M059J (cell line): Measurements from ENCODE around the gene RHBDL1. TPM values are rescaled to one million over a fixed set of nuclear protein-coding genes. Genes with fewer than 3 reads are reported as not detected.

Source experiments
- DNase-seq: peaks from one replicate; pipeline ENCODE4 v3.0.0-alpha.2; 2012; ENCODE audit warnings: low read depth
- total RNA-seq: library from RNA; depleted of rRNA; stranded (reverse); fragments of >200 nt; shearing (Covaris generic); gene quantifications from 2 replicates; pipeline ENCODE4 v1.2.3, GENCODE V29; 2014

The RHBDL1 gene
- total RNA-seq, 1 experiment from 2014 or later, result 0.15 TPM

GRCh38 chr16:636206-637080 lies 39.0 kb upstream of the RHBDL1 start, which contains the start of gene METTL26:
Gene METTL26, minus strand, starts transcription at chr16:636305. Its CDS starts 15 bp downstream, at chr16:636290.
- peak; percentile 92 for DNase-seq

DNA sequence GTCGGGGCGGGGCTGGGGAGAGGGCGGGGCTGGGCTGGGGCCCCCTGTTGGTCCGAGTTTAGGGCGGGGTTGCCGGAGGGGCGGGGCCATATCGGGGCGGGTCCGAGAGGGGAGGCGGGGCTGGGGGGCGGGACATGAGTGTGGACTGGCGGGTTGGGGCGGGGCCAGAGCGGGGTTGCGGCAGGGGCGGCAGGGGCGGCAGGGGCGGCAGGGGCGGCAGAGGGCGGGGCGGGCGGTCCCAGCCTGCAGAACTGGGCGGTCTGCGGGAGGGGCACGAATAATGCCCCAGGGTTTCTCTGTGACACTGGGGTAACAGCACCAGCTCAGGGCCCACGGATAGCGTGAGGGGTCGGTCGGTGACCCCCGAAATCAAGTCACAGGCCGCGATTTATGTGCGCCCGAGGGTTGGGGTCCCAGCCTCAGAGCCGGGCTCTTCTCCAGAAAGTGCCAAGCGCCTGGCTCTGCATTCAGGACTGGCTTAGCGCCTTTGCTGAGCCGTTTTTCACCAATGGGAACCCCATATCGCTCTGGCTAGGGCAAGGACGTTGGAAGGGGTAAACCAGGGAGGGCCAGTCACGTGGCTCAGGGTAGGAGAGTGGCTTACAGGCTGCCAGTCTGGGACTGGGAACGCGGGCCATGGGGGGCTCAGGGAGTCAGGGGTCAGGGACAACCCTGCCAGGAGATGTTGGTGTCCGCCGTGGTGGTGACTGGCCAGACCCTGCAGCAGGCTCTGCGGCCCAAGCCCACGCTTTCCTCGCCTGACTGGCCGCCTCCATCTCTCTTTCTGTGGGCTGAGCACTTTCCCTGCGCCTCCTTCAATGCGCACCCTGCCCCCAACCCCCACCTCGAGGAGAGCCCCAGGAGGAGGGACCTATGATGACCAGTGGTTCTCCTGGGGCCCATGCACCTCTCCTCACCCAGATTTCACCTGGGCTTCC lies 38.1 kb upstream of the RHBDL1 start:
- DNase-seq, result peak; percentile 29

- DNase-seq, result no peak
Observed at GRCh38 chr16:638034-638543, 37.4 kb upstream of the RHBDL1 start.

DNA sequence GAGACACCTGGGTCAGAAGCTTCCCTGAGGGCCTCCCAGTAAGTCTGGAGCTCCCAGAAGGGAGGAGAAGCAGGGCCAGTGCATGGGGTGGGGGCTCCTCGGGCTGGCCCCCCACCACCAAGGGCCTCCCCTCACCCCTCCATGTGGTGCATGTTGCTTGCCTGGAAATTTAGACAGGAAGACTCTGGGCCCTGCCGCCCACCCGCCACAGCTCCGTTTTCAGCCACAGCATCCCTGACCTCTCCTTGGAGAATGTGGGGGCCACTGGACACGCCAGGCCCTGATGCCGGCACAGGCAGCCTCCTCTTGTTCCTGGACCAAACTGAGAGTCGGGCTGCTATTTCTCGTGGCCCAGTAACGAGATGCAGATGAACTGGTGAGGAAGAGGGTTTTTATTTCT lies 36.6 kb upstream of the RHBDL1 start:
- DNase-seq, result no peak

GRCh38 chr16:640614-641013 lies 34.9 kb upstream of the RHBDL1 start:
- DNase-seq, result no peak

- DNase-seq, result peak; percentile 70
Observed at GRCh38 chr16:641326-642188, 33.9 kb upstream of the RHBDL1 start, which contains the start of gene MCRIP2. Gene MCRIP2, plus strand, starts transcription at chr16:641828. Its CDS starts 164 bp downstream, at chr16:641992.

DNA sequence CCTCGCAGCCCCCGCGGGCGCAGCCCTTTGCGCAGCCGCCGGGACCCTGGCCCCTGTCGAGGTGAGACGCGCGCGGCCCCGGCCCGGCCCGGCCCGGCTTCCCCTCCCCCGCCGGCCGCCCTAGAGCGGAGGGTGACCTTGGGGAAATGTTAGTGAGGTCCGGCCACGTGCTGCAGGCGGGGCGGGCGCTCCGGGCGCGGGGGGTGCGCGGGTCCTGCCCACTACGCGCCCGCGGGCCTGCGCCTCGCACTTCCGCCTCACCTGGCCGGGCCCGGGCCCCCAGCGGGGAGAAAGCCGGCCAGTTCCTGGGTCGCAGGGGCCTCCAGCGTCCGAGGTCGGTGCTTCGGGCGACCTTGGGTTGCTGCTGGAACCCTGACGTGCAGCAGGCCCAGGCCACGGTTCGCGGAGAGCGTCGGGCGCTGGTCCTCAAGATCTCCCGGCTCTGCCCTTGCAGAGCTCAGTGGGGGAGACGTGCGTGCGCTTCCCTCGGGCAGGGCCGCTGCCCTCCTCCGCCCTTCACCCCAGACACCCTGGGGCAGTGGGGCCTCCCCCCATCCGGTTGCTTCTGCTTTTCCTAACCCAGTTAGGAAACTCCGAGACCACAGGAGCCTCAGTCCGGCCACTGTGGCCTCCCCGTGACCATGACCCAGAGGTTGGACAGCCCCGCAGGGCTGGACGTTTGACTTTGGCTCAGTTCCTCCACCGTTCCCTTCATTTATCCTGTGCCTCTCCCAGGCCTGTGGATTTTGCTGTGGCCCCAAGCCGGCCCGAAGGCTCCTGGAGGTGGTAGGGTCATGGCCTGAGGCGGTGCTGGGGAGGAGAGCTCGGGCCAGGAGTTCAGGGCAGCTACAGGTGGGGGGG lies 33.1 kb upstream of the RHBDL1 start:
- DNase-seq, result no peak

- DNase-seq, result no peak
Observed at GRCh38 chr16:643050-643368, 32.5 kb upstream of the RHBDL1 start.

GRCh38 chr16:644556-644955 lies 30.9 kb upstream of the RHBDL1 start:
- DNase-seq, result no peak

DNA sequence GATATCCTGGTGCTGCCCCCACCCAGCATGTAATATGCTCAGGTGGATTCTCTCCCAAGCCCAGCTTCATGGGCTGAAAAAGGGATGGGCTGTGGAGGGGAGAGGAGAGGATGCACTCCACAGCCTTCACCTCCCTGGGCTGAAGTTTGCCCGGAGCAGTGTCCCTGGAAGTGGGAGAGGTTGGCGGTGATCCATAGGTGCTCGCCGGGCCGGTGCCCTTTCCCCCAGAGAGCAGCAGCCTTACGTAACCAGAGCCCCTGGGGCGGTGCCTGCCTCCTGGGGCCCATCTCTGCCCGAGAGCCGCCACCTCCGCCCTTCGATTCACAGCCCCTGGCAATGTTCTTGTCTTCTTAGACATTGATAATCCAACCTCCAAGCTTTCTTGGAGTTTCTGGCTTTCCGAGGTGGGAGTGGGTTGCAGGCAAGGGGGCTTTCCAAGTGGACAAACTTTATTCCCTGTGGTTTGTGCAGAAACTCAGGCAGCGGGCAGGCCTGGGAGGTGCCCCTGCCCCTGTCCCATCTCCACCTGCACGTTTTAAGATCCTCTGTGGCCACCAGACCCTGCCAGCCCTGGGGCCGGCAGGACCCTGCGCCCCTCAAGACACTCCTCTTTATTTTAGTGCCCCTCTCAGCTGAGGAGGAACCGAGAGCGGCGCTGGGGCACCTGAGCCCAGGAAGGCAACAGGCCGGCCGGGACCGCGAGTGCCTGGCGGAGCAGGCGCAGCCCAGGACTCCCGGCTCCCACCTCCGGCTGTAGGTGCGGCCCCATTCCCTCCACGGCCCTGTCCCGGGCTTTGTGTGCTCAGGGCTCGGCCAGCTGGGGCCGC lies 29.4 kb upstream of the RHBDL1 start:
- peak; percentile 32 for DNase-seq

GRCh38 chr16:646679-647172 lies 28.7 kb upstream of the RHBDL1 start:
- no peak for DNase-seq

GRCh38 chr16:647173-647902 lies 28.1 kb upstream of the RHBDL1 start:
- no peak for DNase-seq

GRCh38 chr16:648071-648780 lies 27.2 kb upstream of the RHBDL1 start:
- DNase-seq, result no peak

- peak; percentile 90 for DNase-seq
Observed at GRCh38 chr16:648781-649589, 26.5 kb upstream of the RHBDL1 start, which contains the start of gene WDR90. Gene WDR90, plus strand, starts transcription at chr16:649365. Its CDS starts 52 bp downstream, at chr16:649417.

GRCh38 chr16:649631-650030 lies 25.8 kb upstream of the RHBDL1 start:
- DNase-seq, result no peak

DNA sequence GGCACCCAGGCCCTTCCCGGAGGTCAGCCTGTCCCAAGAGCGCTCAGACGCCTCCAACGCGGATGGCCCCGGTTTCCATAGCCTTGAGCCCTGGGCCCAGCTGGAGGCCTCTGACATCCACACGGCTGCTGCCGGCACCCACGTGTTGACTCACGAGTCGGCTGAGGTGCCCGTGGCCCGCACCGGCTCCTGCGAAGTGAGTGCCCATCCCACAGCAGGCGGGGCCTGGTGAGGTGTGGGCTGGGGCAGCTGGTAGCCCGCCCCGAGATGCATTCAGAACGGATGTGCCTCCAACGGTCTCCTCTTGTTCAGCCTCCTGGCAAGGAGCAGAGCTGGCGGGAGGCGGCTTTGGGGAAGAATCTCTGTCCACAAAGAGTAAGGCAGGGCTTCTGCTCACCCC lies 23.6 kb upstream of the RHBDL1 start:
- DNase-seq, result no peak
